Stimulated activated memory B cell treated with anti-CD40 and anti-IgM and Interleukin-4, amounts not matched to agents 10 μg/mL and 1 μg/mL and 100 μg/mL, for 72 hours (primary cell): ENCODE data around the gene MAMLD1.

Source experiments
- ATAC-seq: fragments of 150-1000 bp; cut with Tn5 transposase; 2 replicates; pipeline ENCODE4 v1.10.0; 2021
- H3K27ac Mint-ChIP-seq: one replicate; pipeline ENCODE4 v1.8.0; 2022; ENCODE audit warnings: mild to moderate bottlenecking, mixed read lengths
- H3K27me3 Mint-ChIP-seq: one replicate; pipeline ENCODE4 v1.8.0; 2022; ENCODE audit warnings: mixed read lengths
- H3K36me3 Mint-ChIP-seq: one replicate; pipeline ENCODE4 v1.8.0; 2022; ENCODE audit warnings: mixed read lengths
- H3K4me1 Mint-ChIP-seq: one replicate; pipeline ENCODE4 v1.8.0; 2022; ENCODE audit warnings: mixed read lengths
- H3K4me3 Mint-ChIP-seq: one replicate; pipeline ENCODE4 v1.8.0; 2022; ENCODE audit warnings: mild to moderate bottlenecking, moderate library complexity, mixed read lengths
- H3K9me3 Mint-ChIP-seq: one replicate; pipeline ENCODE4 v1.8.0; 2022; ENCODE audit warnings: mixed read lengths

The MAMLD1 gene

GRCh38 chrX:150365051-150365989 is 2.2 kb downstream of the MAMLD1 start:
- peak; percentile 42 for ATAC-seq
- peaks cover 40% of the 10 kb centered on the region for H3K4me1 Mint-ChIP-seq
- peak overlapping the region; percentile 68 for H3K27ac Mint-ChIP-seq
- H3K9me3 Mint-ChIP-seq: no peaks in the 10 kb centered on the region
- peaks cover 28% of the 10 kb centered on the region for H3K27me3 Mint-ChIP-seq
- H3K4me3 Mint-ChIP-seq: peak overlapping the region; percentile 84
- no peaks in the 10 kb centered on the region for H3K36me3 Mint-ChIP-seq

- peaks cover 35% of the 10 kb centered on the region for H3K4me1 Mint-ChIP-seq
- H3K27me3 Mint-ChIP-seq: peaks cover 19% of the 10 kb centered on the region
- ATAC-seq: no peak
- H3K27ac Mint-ChIP-seq: peak overlapping the region; percentile 68
- no peaks in the 10 kb centered on the region for H3K9me3 Mint-ChIP-seq
- H3K36me3 Mint-ChIP-seq: no peaks in the 10 kb centered on the region
- peak overlapping the region; percentile 84 for H3K4me3 Mint-ChIP-seq
Observed at GRCh38 chrX:150365990-150366911, 3.1 kb downstream of the MAMLD1 start.

- Mint-ChIP-seq H3K27ac (no peak overlapping the region), H3K4me1 (peaks cover 27% of the 10 kb centered on the region), H3K4me3 (peak overlapping the region; percentile 62), H3K9me3 (no peaks in the 10 kb centered on the region), H3K27me3 (peaks cover 11% of the 10 kb centered on the region), H3K36me3 (no peaks in the 10 kb centered on the region)
- no peak for ATAC-seq
Observed at GRCh38 chrX:150366951-150367545, 3.9 kb downstream of the MAMLD1 start.

GRCh38 chrX:150370589-150371312 is 7.6 kb downstream of the MAMLD1 start:
- no peaks in the 10 kb centered on the region for H3K9me3 Mint-ChIP-seq
- no peaks in the 10 kb centered on the region for H3K27me3 Mint-ChIP-seq
- H3K4me3 Mint-ChIP-seq: no peak overlapping the region
- H3K27ac Mint-ChIP-seq: no peak overlapping the region
- H3K4me1 Mint-ChIP-seq: peaks cover 12% of the 10 kb centered on the region
- H3K36me3 Mint-ChIP-seq: no peaks in the 10 kb centered on the region
- no peak for ATAC-seq

DNA sequence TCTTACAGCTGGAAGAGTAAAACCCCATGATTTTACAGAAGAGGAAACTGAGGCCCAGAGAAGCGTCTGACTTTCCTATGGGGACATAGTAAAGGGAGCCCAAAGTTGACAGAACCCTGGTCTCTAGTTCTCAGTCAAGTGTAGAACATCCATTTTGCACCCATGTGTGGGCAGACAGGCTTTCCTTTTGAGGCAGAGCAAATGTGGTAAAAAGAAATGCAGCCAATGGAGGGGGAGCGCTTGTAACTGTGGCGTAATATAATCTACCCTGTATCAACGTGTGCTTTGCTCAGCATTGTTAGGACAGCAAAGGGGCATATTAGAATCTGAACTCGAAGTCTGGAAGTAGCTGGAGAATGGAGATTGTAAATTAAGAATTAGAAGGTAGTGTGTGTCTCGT is 8.8 kb downstream of the MAMLD1 start:
- Mint-ChIP-seq H3K9me3 (no peaks in the 10 kb centered on the region), H3K36me3 (no peaks in the 10 kb centered on the region), H3K4me1 (peaks cover under 1% of the 10 kb centered on the region), H3K4me3 (no peak overlapping the region), H3K27ac (no peak overlapping the region), H3K27me3 (no peaks in the 10 kb centered on the region)
- ATAC-seq: no peak

- H3K4me1 Mint-ChIP-seq: no peaks in the 10 kb centered on the region
- H3K4me3 Mint-ChIP-seq: no peak overlapping the region
- H3K27me3 Mint-ChIP-seq: no peaks in the 10 kb centered on the region
- H3K27ac Mint-ChIP-seq: no peak overlapping the region
- no peak for ATAC-seq
- no peaks in the 10 kb centered on the region for H3K36me3 Mint-ChIP-seq
- H3K9me3 Mint-ChIP-seq: no peaks in the 10 kb centered on the region
Observed at GRCh38 chrX:150372280-150372679, 9.2 kb downstream of the MAMLD1 start.

- no peaks in the 10 kb centered on the region for H3K27me3 Mint-ChIP-seq
- no peaks in the 10 kb centered on the region for H3K36me3 Mint-ChIP-seq
- no peaks in the 10 kb centered on the region for H3K9me3 Mint-ChIP-seq
- no peaks in the 10 kb centered on the region for H3K4me1 Mint-ChIP-seq
- no peak overlapping the region for H3K27ac Mint-ChIP-seq
- no peak for ATAC-seq
- no peak overlapping the region for H3K4me3 Mint-ChIP-seq
Observed at GRCh38 chrX:150372756-150373155, 9.6 kb downstream of the MAMLD1 start.

- Mint-ChIP-seq H3K36me3 (no peaks in the 10 kb centered on the region), H3K27ac (no peak overlapping the region), H3K27me3 (no peaks in the 10 kb centered on the region), H3K4me3 (no peak overlapping the region), H3K9me3 (no peaks in the 10 kb centered on the region), H3K4me1 (no peaks in the 10 kb centered on the region)
- no peak for ATAC-seq
Observed at GRCh38 chrX:150375243-150375770, 12.2 kb downstream of the MAMLD1 start.

- no peaks in the 10 kb centered on the region for H3K9me3 Mint-ChIP-seq
- no peaks in the 10 kb centered on the region for H3K4me1 Mint-ChIP-seq
- H3K27me3 Mint-ChIP-seq: no peaks in the 10 kb centered on the region
- no peak for ATAC-seq
- H3K36me3 Mint-ChIP-seq: no peaks in the 10 kb centered on the region
- no peak overlapping the region for H3K27ac Mint-ChIP-seq
- no peak overlapping the region for H3K4me3 Mint-ChIP-seq
Observed at GRCh38 chrX:150377005-150377404, 13.9 kb downstream of the MAMLD1 start.

DNA sequence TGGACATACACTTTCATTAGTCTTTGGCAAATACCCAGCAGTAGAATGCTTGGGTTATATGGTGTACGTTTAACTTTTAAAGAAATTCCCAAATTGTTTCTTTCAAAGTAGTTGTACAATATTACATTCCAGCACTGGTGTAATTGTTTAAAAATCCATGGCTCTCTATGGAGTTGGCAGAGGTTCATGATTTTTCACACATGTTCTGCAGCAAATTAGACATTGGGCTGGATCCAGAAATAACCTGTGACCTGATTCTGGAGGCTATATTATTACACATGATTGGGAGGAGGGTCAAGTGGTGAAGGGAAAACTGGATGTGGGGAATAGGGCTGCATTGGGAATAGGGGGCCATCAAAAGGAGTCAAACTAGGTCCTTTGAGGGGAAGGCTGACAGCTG is 41.9 kb downstream of the MAMLD1 start:
- H3K4me1 Mint-ChIP-seq: no peaks in the 10 kb centered on the region
- H3K4me3 Mint-ChIP-seq: no peak overlapping the region
- no peak for ATAC-seq
- no peaks in the 10 kb centered on the region for H3K36me3 Mint-ChIP-seq
- no peaks in the 10 kb centered on the region for H3K27me3 Mint-ChIP-seq
- H3K9me3 Mint-ChIP-seq: no peaks in the 10 kb centered on the region
- H3K27ac Mint-ChIP-seq: no peak overlapping the region

GRCh38 chrX:150405576-150405975 is 42.5 kb downstream of the MAMLD1 start:
- no peaks in the 10 kb centered on the region for H3K36me3 Mint-ChIP-seq
- H3K27ac Mint-ChIP-seq: no peak overlapping the region
- no peaks in the 10 kb centered on the region for H3K27me3 Mint-ChIP-seq

GRCh38 chrX:150406596-150406995 is 43.5 kb downstream of the MAMLD1 start:
- Mint-ChIP-seq H3K4me3 (no peak overlapping the region), H3K9me3 (no peaks in the 10 kb centered on the region), H3K27me3 (no peaks in the 10 kb centered on the region), H3K36me3 (no peaks in the 10 kb centered on the region), H3K27ac (no peak overlapping the region), H3K4me1 (no peaks in the 10 kb centered on the region)
- ATAC-seq: no peak

More at GRCh38 chrX:150405576-150405975, 42.5 kb downstream of the MAMLD1 start:
- Mint-ChIP-seq H3K9me3 (no peaks in the 10 kb centered on the region), H3K4me1 (no peaks in the 10 kb centered on the region), H3K4me3 (no peak overlapping the region)
- no peak for ATAC-seq

- no peak for ATAC-seq
- no peak overlapping the region for H3K27ac Mint-ChIP-seq
- H3K4me1 Mint-ChIP-seq: no peaks in the 10 kb centered on the region
- no peak overlapping the region for H3K4me3 Mint-ChIP-seq
- no peaks in the 10 kb centered on the region for H3K36me3 Mint-ChIP-seq
- H3K27me3 Mint-ChIP-seq: no peaks in the 10 kb centered on the region
- no peaks in the 10 kb centered on the region for H3K9me3 Mint-ChIP-seq
Observed at GRCh38 chrX:150408007-150408406, 44.9 kb downstream of the MAMLD1 start.

GRCh38 chrX:150408561-150408960 is 45.4 kb downstream of the MAMLD1 start:
- Mint-ChIP-seq H3K36me3 (no peaks in the 10 kb centered on the region), H3K27me3 (no peaks in the 10 kb centered on the region), H3K9me3 (no peaks in the 10 kb centered on the region), H3K4me3 (no peak overlapping the region), H3K27ac (no peak overlapping the region), H3K4me1 (no peaks in the 10 kb centered on the region)
- no peak for ATAC-seq
